H1 (cell line): ENCODE data around the gene ALKAL2. TPM values are rescaled to one million over a fixed set of nuclear protein-coding genes. Genes with fewer than 3 reads are reported as not detected.

Experiments
- CTCF ChIA-PET: fragments of 300-600 bp; sonication (Branson Sonifier 250); formaldehyde crosslinking; loops from one replicate; lab custom pipeline; 2021; ENCODE audit not compliant: partially characterized antibody; lab: Charles Lee
- POLR2A ChIA-PET: fragments of 300-600 bp; sonication (Branson Sonifier 250); formaldehyde crosslinking; loops from one replicate; lab custom pipeline; 2021; ENCODE audit warnings: inconsistent platforms; ENCODE audit not compliant: partially characterized antibody; lab: Charles Lee
- DNase-seq, 2 experiments: peaks; one replicate each; pipeline versions ENCODE4 v3.0.0 to v3.0.0-alpha.2; 2010 to 2022; ENCODE audit warnings: low spot score in 2 of 2, low read depth in 1 of 2, mixed read lengths in 1 of 2
- FAIRE-seq: peaks from 2 replicates; lab custom pipeline; 2011; peaks lifted over from hg19 to GRCh38; lab: Jason Lieb, UNC
- H2AFZ ChIP-seq: 2 replicates; pipeline ENCODE4 v1.8.1; 2012; ENCODE audit warnings: low read length, inconsistent platforms
- H2AK5ac ChIP-seq: 2 replicates; pipeline ENCODE4 v1.6.1; 2013; ENCODE audit warnings: low read depth, low read length
- H2BK120ac ChIP-seq: replicated peaks from 2 replicates; pipeline ENCODE3; 2013; ENCODE audit warnings: low read depth, low read length, inconsistent platforms
- H2BK12ac ChIP-seq: 2 replicates; pipeline ENCODE4 v1.6.1; 2013; ENCODE audit warnings: low read depth, low read length
- H2BK15ac ChIP-seq: 2 replicates; pipeline ENCODE4 v1.6.1; 2013; ENCODE audit warnings: low read length
- H2BK20ac ChIP-seq: 2 replicates; pipeline ENCODE4 v1.6.1; 2013; ENCODE audit warnings: low read length
- H2BK5ac ChIP-seq: 2 replicates; pipeline ENCODE4 v1.6.1; 2013; ENCODE audit warnings: low read depth, low read length
- H3K14ac ChIP-seq: 2 replicates; pipeline ENCODE4 v1.6.1; 2013; ENCODE audit warnings: inconsistent platforms; ENCODE audit not compliant: insufficient read length
- H3K18ac ChIP-seq: 2 replicates; pipeline ENCODE4 v1.6.1; 2013; ENCODE audit warnings: low read length; ENCODE audit errors: extremely low read depth
- H3K23ac ChIP-seq: 2 replicates; pipeline ENCODE4 v1.6.1; 2013; ENCODE audit warnings: inconsistent platforms; ENCODE audit not compliant: insufficient read length
- H3K23me2 ChIP-seq: 2 replicates; pipeline ENCODE4 v1.6.1; 2013; ENCODE audit warnings: low read depth, low read length
- H3K27ac ChIP-seq: 2 replicates; pipeline ENCODE4 v1.6.1; 2011; ENCODE audit warnings: low read depth, low read length, inconsistent platforms
- H3K27me3 ChIP-seq, 4 experiments: replicated peaks in 1 of 4; 1 replicate in 1 of 4; 2 replicates in 3 of 4; pipeline versions ENCODE4 v1.6.1 to v1.8.1; 2011 to 2013; ENCODE audit warnings: low read length in 3 of 4, mild to moderate bottlenecking in 3 of 4, inconsistent platforms in 2 of 4, mixed read lengths in 2 of 4, moderate library complexity in 1 of 4; ENCODE audit not compliant: control insufficient read depth in 3 of 4, insufficient read depth in 3 of 4; ENCODE audit errors: extremely low read depth in 1 of 4
- H3K36me3 ChIP-seq, 4 experiments: 2 replicates each; pipeline versions ENCODE4 v1.6.1 to v1.8.1; 2011 to 2013; ENCODE audit warnings: mild to moderate bottlenecking in 4 of 4, low read length in 3 of 4, moderate library complexity in 2 of 4, control low read depth in 1 of 4, inconsistent platforms in 1 of 4; ENCODE audit not compliant: insufficient read depth in 4 of 4, control insufficient read depth in 2 of 4
- H3K4ac ChIP-seq: replicated peaks from 2 replicates; pipeline ENCODE3; 2013; ENCODE audit warnings: low read length, low read depth, mixed read lengths, inconsistent platforms; ENCODE audit not compliant: insufficient read length
- H3K4me1 ChIP-seq, 4 experiments: replicated peaks in 1 of 4; 1 replicate in 1 of 4; 2 replicates in 3 of 4; pipeline versions ENCODE4 v1.6.1 to v1.8.1; 2011 to 2013; ENCODE audit warnings: low read length in 3 of 4, inconsistent platforms in 2 of 4, mixed read lengths in 1 of 4; ENCODE audit not compliant: insufficient read depth in 4 of 4, control insufficient read depth in 3 of 4
- H3K4me2 ChIP-seq, 2 experiments: 2 replicates each; pipeline versions ENCODE4 v1.6.1 to v1.8.1; 2011 to 2013; ENCODE audit warnings: low read depth in 2 of 2, low read length in 2 of 2, control low read depth in 1 of 2, inconsistent platforms in 1 of 2, mild to moderate bottlenecking in 1 of 2; ENCODE audit not compliant: insufficient read depth in 1 of 2
- H3K4me3 ChIP-seq, 4 experiments: fragments of 200-600, 300-600 bp in 1 of 4; sonication (generic), shearing (Covaris generic), sonication (Bioruptor Twin) in 1 of 4; 2 replicates each; pipeline versions ENCODE4 v1.5.1 to v1.8.1; 2011 to 2016; ENCODE audit warnings: low read length in 4 of 4, low read depth in 3 of 4, control low read depth in 2 of 4, inconsistent platforms in 2 of 4, mild to moderate bottlenecking in 2 of 4, mixed read lengths in 1 of 4, moderate library complexity in 1 of 4; ENCODE audit not compliant: insufficient read depth in 2 of 4; ENCODE audit errors: extremely low read depth in 1 of 4
- H3K56ac ChIP-seq: replicated peaks from 2 replicates; pipeline ENCODE3; 2013; ENCODE audit warnings: low read depth, mild to moderate bottlenecking, mixed read lengths, low read length, inconsistent platforms; ENCODE audit not compliant: insufficient read length
- H3K79me1 ChIP-seq: 2 replicates; pipeline ENCODE4 v1.6.1; 2013; ENCODE audit warnings: low read depth, low read length, control low read depth
- H3K79me2 ChIP-seq, 2 experiments: 2 replicates each; pipeline versions ENCODE4 v1.6.1 to v1.8.1; 2012 to 2013; ENCODE audit warnings: low read length in 2 of 2, mild to moderate bottlenecking in 2 of 2, inconsistent platforms in 1 of 2; ENCODE audit not compliant: insufficient read depth in 2 of 2, control insufficient read depth in 1 of 2
- H3K9ac ChIP-seq, 4 experiments: replicated peaks in 1 of 4; 1 replicate in 1 of 4; 2 replicates in 3 of 4; pipeline versions ENCODE4 v1.6.1 to v1.8.1; 2011 to 2013; ENCODE audit warnings: low read depth in 3 of 4, low read length in 3 of 4, control low read depth in 2 of 4, mild to moderate bottlenecking in 2 of 4, moderate library complexity in 2 of 4, inconsistent platforms in 1 of 4; ENCODE audit errors: extremely low read depth in 1 of 4
- H3K9me3 ChIP-seq, 2 experiments: 2 replicates each; pipeline versions ENCODE4 v1.6.1 to v1.8.1; 2012 to 2013; ENCODE audit warnings: mild to moderate bottlenecking in 2 of 2, moderate library complexity in 2 of 2, control low read depth in 1 of 2, inconsistent platforms in 1 of 2, low read depth in 1 of 2, low read length in 1 of 2, mixed read lengths in 1 of 2; ENCODE audit not compliant: insufficient read depth in 2 of 2
- H4K20me1 ChIP-seq, 2 experiments: replicated peaks in 1 of 2; 2 replicates each; pipeline versions ENCODE3 to v1.8.1; 2011 to 2013; ENCODE audit warnings: inconsistent platforms in 2 of 2, low read length in 2 of 2, mild to moderate bottlenecking in 1 of 2; ENCODE audit not compliant: insufficient read depth in 2 of 2, control insufficient read depth in 1 of 2
- H4K5ac ChIP-seq: 2 replicates; pipeline ENCODE4 v1.6.1; 2013; ENCODE audit warnings: low read length, low read depth, mixed read lengths, inconsistent platforms; ENCODE audit not compliant: insufficient read length
- H4K8ac ChIP-seq: 2 replicates; pipeline ENCODE4 v1.8.0; 2013; ENCODE audit warnings: mild to moderate bottlenecking, moderate library complexity, low read length, inconsistent platforms; ENCODE audit not compliant: insufficient read depth; ENCODE audit errors: extremely low read depth
- H4K91ac ChIP-seq: replicated peaks from 2 replicates; pipeline ENCODE3; 2013; ENCODE audit warnings: low read length, mixed read lengths, inconsistent platforms; ENCODE audit not compliant: insufficient read length
- BACH1 ChIP-seq: IDR thresholded peaks from 2 replicates; pipeline ENCODE4 v1.6.1; 2012; ENCODE audit warnings: low read length, improper control_type of control experiment
- GABPA ChIP-seq: IDR thresholded peaks from 2 replicates; pipeline ENCODE4 v1.6.1; 2011; ENCODE audit warnings: mild to moderate bottlenecking, low read length, moderate library complexity, borderline replicate concordance; ENCODE audit not compliant: insufficient read depth
- HDAC6 ChIP-seq: IDR thresholded peaks from one replicate; pipeline ENCODE4 v1.7.1; 2012; ENCODE audit warnings: low read depth, mild to moderate bottlenecking, inconsistent platforms, low read length, moderate library complexity
- KDM1A ChIP-seq: fragments of 200-600, 300-600 bp; sonication (generic); IDR thresholded peaks from 2 replicates; pipeline ENCODE4 v1.7.1; 2016; ENCODE audit warnings: mild to moderate bottlenecking, low read length, borderline replicate concordance
- PHF8 ChIP-seq: fragments of 200-600 bp; sonication (generic); conservative IDR thresholded peaks from 2 replicates; pipeline ENCODE4 v1.7.1; 2012; ENCODE audit warnings: low read depth, mild to moderate bottlenecking, inconsistent platforms, low read length, moderate library complexity
- RBBP5 ChIP-seq: IDR thresholded peaks from 2 replicates; pipeline ENCODE4 v1.7.1; 2012; ENCODE audit warnings: low read depth, mild to moderate bottlenecking, inconsistent platforms, low read length, moderate library complexity, borderline replicate concordance
- SIN3A ChIP-seq, 2 experiments: IDR thresholded peaks in 1 of 2; conservative IDR thresholded peaks in 1 of 2; 2 replicates each; pipeline ENCODE4 v1.6.1; 2011 to 2012; ENCODE audit warnings: low read length in 2 of 2, improper control_type of control experiment in 1 of 2, low read depth in 1 of 2, mild to moderate bottlenecking in 1 of 2
- SIRT6 ChIP-seq: IDR thresholded peaks from one replicate; pipeline ENCODE4 v1.7.1; 2012; ENCODE audit warnings: low read length, inconsistent platforms
- SIX5 ChIP-seq: IDR thresholded peaks from 2 replicates; pipeline ENCODE4 v1.6.1; 2011; ENCODE audit warnings: mild to moderate bottlenecking, low read depth, low read length
- SP4 ChIP-seq: IDR thresholded peaks from 2 replicates; pipeline ENCODE4 v1.6.1; 2012; ENCODE audit warnings: low read length, inconsistent platforms
- SRF ChIP-seq: IDR thresholded peaks from 2 replicates; pipeline ENCODE4 v1.6.1; 2011; ENCODE audit warnings: mild to moderate bottlenecking, low read depth, low read length, moderate library complexity
- TCF12 ChIP-seq: IDR thresholded peaks from 2 replicates; pipeline ENCODE4 v1.6.1; 2011; ENCODE audit warnings: low read depth, mild to moderate bottlenecking, low read length
- WGBS, 2 experiments: shearing (Covaris generic) in 1 of 2; methylation state at CpG; one replicate each; pipeline versions ENCODE4 v1.1.6 to v1.1.7; 2013 to 2015; ENCODE audit warnings: low lambda C conversion rate in 2 of 2, mixed read lengths in 2 of 2, inconsistent platforms in 1 of 2, low coverage in 1 of 2, missing lambda C conversion rate in 1 of 2; ENCODE audit not compliant: insufficient replicate concordance in 2 of 2, insufficient coverage in 1 of 2, insufficient read length in 1 of 2; ENCODE audit errors: extremely low coverage in 1 of 2, missing lambda C conversion rate in 1 of 2; 5-methylcytosine and 5-hydroxymethylcytosine counted together
- polyA plus RNA-seq, 7 experiments: library from polyadenylated mRNA; depleted of rRNA in 3 of 7; stranded (reverse) in 5 of 7; unstranded in 2 of 7; fragments of >200 nt in 5 of 7; fragments of 200-250 nt in 2 of 7; gene quantifications; 1 replicate in 5 of 7; 2 replicates in 1 of 7; 4 replicates in 1 of 7; pipeline versions ENCODE4 v1.2.1 to v1.2.3, GENCODE V29; 2011 to 2013; ENCODE audit warnings: missing spikeins in 2 of 7, mixed read lengths in 2 of 7
- total RNA-seq: library from RNA; stranded (reverse); fragmentation: NEBNext Ultra II Directional; extraction: Animal tissue kit (Norgen Biotek cat#: 25700); gene quantifications from 2 replicates; pipeline ENCODE4 v1.2.1, GENCODE V29; 2021
- TF ChIP-seq, protein P1 (sequence below): IDR thresholded peaks from 2 replicates; pipeline ENCODE4 v1.6.1; 2012; ENCODE audit warnings: low read length, inconsistent platforms

ALKAL2 gene
- total and polyA plus RNA-seq, 2 of the 8 experiments (the other 6 are each of a cell fraction or from before 2014, with no cell fraction given) = 4.6 to 11.5 TPM

DNA sequence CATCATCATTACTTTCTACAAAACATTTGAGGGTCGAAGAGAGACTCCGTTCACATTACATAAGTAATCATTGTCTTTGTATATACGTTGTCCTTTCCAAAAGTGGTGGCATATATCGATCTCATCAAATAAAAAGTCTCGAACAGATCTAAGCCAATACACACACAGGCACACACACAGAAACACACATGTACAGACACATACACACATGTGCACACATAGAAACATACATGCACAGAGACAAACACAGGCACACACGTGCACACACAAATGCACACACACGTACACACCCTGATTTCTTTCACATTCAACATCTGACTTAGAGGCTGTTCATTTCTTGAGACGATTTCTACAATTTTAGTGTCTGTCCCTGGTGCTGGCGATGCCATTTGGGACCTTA, 17.5 kb upstream of the ALKAL2 start:
- Histone ChIP-seq H3K79me1 (no peaks in the 10 kb centered on the region), H2BK12ac (no peak overlapping the region), H3K4me3 (no peak overlapping the region), H3K18ac (no peak overlapping the region), H3K79me2 (no peaks in the 10 kb centered on the region), H4K5ac (no peak overlapping the region), H3K9ac (no peak overlapping the region), H4K20me1 (peaks cover 0 to 2% of the 10 kb centered on the region in 2 experiments), H3K23me2 (no peaks in the 10 kb centered on the region), H3K4ac (no peak overlapping the region), H3K23ac (no peak overlapping the region), H3K27me3 (no peaks in the 10 kb centered on the region), H2BK20ac (no peak overlapping the region), H3K36me3 (no peaks in the 10 kb centered on the region), H3K4me2 (no peak overlapping the region), H3K14ac (no peak overlapping the region), H2AFZ (no peak overlapping the region), H2BK15ac (no peak overlapping the region), H4K8ac (no peak overlapping the region), H2BK120ac (no peak overlapping the region), H3K56ac (no peak overlapping the region), H2BK5ac (no peak overlapping the region), H4K91ac (no peak overlapping the region), H3K9me3 (no peaks in the 10 kb centered on the region; a peak in 1 of 4 replicates), H3K4me1 (peaks cover 3 to 13% (median 9%) of the 10 kb centered on the region in 4 experiments; a peak in 6 of 7 replicates), H2AK5ac (no peak overlapping the region), H3K27ac (no peak overlapping the region)
- FAIRE-seq (no peak), DNase-seq (no peak)
- CTCF ChIA-PET = no interaction called here
- TF ChIP-seq SRF = no peak
- no peak for TF ChIP-seq TCF12
- no peak for TF ChIP-seq RBBP5
- no peak for TF ChIP-seq SIRT6
- no peak for TF ChIP-seq SP4
- no peak for TF ChIP-seq HDAC6
- no peak for TF ChIP-seq SIN3A (conservative IDR thresholded peaks at IDR 0.05 in 1 of 2, IDR thresholded peaks at IDR 0.05 in 1 of 2; ENCODE audit: low read depth in 1 of 2, low read length in 2 of 2)
- no peak for TF ChIP-seq PHF8
- TF ChIP-seq SIX5 = no peak
- no peak for TF ChIP-seq KDM1A
- TF ChIP-seq, protein P1, sequence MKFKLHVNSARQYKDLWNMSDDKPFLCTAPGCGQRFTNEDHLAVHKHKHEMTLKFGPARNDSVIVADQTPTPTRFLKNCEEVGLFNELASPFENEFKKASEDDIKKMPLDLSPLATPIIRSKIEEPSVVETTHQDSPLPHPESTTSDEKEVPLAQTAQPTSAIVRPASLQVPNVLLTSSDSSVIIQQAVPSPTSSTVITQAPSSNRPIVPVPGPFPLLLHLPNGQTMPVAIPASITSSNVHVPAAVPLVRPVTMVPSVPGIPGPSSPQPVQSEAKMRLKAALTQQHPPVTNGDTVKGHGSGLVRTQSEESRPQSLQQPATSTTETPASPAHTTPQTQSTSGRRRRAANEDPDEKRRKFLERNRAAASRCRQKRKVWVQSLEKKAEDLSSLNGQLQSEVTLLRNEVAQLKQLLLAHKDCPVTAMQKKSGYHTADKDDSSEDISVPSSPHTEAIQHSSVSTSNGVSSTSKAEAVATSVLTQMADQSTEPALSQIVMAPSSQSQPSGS = no peak
- no peak for TF ChIP-seq BACH1
- TF ChIP-seq GABPA = no peak
- POLR2A ChIA-PET = no interaction called here
- WGBS, 2 experiments = 86% methylated on average over 9 of the region's 9 CpGs; no CpG with 5 or more reads in 1 of the 2 experiments
